GM19099 (cell line): Measurements from ENCODE around the gene BBX.

ENCODE experiments used
- POLR2A ChIP-seq: IDR thresholded peaks from 3 replicates; pipeline ENCODE4 v1.6.1; 2011; ENCODE audit warnings: low read depth; ENCODE audit not compliant: insufficient read length; ENCODE audit errors: extremely low read depth

BBX gene

DNA sequence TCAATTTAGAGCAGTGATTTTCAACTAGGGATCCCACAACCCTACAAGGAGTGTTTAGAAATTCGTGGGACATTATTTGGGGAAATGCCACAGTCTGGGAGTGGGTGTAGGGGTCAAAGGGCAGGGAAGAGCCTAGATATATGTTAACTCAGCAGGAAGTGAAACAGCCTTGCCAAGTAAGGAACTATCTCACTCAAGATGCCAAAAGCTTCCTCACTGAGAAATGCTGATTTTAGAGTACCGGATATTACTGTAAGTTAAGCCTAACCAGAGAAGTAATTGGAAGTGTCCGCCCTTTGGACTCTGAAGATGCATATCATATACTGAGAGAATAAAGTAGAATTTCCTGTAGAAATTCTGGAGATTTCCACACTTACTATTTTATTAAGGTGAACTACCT is 158.6 kb downstream of the BBX start:
- TF ChIP-seq POLR2A, result no peak

DNA sequence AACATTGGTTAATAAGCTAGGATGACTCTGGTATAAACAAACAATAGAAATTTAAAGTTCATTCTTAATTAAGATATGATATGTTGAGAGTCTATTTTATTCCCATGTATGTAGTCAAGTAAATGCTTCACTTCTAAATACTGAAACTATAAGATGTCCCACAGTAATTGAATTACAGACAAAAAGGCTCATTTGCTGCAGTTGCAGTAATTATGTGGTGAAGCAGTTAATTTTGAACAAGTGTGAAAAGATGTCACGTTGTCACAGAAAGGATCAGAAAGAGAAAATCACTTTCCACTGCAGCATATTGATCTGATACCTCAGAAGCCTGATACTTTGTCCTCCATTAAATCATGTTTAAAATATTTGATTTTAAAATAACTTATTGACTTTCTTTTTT is 159.8 kb downstream of the BBX start:
- no peak for TF ChIP-seq POLR2A

DNA sequence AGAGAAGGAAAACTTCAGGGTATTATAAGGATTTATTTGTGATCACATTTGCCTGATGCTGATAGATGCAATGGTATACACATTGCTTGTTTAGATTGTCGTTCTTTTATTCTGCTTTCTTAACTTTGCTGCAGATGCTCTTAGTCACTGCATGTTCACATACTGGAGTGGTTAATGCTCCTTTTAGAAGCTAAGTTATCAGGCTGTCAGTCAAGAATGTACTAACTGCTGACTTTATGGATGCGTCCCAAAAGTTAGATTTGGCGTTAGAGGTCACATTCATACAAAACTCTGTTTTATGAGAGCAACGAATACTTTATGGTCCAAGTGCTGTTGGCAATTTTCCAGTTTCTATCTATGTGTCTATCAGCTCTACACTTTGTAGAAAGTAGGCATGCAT is 160.7 kb downstream of the BBX start:
- TF ChIP-seq POLR2A, result no peak

DNA sequence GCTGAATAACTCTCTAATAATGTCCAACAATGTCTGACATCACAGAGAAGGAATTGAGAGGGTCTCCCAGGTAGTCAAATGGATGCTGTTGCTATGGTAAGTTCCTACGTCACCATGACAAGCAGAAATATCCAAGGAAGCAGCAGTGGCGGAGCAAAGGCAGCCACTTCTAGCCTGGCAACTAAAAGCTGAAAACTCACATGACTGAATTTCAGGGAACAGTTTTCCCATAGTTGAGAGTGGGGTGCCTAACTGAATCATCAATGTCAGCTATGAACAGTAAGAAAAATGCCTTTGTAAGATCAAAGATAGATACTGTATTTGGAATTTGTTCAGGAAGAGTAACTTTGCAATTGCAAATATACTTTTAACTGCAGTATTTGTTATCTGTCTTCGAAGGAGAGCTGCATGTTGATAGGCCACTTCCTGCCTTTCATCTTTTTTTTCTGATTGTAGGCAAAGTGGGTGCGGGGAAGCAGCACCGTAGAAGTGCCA is 161.7 kb downstream of the BBX start:
- TF ChIP-seq POLR2A, result no peak

DNA sequence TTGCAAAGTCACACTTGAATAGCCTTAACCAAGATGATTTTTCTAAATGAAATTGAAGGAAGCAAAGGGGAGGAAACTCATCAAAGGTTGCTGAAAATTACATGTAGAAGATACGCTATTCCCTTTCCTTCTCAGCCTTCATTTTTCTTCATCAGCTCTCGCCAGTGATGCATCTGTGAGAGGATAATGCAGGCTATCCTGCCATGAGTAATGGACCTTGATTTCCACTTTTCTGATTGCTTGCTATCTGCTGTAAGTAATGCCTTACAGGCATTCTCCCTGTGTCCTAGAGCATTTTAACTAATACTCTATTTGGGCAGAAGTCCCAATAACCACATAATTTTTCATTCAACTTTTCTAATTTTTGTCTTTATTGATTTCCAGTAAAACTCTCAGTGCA is 162.6 kb downstream of the BBX start:
- TF ChIP-seq POLR2A, result no peak

DNA sequence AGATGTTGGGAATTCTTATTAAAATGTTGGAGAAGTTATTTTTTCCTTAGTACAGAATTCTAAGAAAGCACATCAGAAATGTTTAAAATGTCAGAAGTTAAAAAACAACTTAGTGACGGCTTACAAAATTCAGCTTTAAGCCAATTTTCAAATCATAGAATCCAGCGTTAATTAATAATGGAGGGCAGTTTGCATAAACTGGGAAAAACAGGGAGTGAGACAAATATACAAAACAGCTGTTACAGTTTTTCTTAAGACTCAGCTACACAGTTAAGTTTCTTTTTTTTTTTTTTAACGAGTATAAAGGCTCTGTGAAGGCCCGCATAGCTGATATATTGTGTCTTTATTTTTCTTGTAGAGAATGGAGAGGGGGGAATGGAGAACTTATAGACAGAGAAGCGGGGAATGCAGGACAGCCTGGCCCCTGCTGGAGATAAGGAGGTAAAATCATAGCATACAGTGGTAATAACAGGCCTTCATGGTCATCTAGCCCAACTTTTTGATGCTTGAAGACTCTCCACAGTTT is 164.4 kb downstream of the BBX start:
- TF ChIP-seq POLR2A, result no peak

DNA sequence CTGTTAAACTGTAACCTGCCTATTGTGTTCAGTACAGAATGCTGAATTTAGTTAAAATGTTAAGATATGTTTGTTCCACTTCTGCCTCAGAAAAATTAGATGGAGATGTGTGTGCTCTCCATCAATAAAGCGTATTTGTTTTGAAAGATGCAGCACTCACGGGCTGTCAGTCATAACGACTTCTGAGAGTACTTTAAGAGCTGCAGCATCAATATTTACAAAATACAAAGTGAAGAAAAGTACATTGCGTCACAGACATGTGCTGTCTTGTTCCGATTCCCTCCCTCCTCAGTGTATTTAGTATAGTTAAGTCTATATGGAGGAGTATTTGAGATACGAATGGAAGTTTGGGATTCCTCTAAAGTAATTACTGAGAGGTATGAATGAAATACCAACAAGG is 166.6 kb downstream of the BBX start:
- no peak for TF ChIP-seq POLR2A

DNA sequence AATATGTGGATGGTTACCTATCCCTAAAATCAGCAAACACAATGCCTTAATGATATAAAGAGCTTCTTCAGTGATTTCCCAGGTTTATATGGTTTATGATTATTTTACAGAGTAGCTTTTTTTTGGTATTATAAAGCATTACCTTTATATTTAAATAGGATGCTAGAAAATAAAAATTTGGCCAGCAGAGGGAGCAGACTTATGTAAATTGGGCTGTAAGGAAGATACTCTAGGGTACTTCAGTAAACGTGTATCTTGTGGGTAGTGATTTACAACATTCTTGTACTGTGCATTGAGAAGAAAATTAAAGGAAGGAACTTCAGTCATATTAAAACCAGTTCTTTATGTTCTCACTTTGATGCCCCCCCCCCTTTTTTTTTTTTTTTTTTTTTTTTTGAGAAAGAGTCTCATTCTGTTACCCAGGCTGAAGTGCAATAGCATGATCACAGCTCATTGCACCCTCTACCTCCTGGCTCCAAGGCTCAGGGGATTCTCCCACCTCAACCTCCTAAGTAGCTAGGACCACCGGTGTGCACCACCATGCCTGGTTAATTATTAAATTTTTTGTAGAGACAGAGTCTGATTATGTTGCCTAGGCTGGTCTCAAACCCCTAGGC is 167.9 kb downstream of the BBX start:
- no peak for TF ChIP-seq POLR2A

DNA sequence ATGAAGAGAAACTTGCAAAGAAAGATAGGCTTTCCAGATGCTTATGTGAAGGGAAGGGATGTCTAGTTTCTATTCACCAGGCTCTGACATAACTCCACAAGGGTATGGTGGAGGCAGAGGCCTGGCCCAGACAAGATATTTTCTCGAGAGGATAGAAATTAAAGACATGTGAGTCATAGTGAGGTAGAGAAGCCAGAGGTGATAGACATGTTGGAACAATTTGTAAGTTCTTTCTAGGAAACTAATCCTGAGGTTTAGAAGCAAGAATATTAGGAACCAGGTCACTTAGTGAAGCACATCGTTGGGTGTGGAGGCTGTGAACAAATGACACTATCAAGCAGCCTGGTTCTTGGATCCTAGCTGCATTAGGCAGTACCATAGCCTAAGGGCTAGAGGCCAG is 176.9 kb downstream of the BBX start:
- no peak for TF ChIP-seq POLR2A

DNA sequence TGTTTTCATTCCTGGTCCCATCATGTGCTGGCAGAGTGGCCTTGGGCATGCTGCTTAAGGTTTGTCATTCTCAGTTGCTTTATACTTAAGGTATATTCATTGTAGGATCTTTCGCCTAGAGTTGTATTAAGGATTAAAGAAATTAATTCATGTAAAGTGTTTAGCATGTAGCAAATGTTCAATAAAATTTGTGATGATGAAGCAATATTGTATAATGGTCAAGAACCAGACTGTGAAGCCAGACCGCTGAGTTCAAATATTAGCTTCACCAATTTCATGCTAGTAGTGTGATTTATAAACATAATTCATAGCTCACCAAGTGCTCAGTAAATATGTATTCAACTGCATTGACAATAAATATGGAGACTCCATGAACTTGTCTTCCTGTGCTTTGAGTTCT is 178.5 kb downstream of the BBX start:
- TF ChIP-seq POLR2A, result no peak

DNA sequence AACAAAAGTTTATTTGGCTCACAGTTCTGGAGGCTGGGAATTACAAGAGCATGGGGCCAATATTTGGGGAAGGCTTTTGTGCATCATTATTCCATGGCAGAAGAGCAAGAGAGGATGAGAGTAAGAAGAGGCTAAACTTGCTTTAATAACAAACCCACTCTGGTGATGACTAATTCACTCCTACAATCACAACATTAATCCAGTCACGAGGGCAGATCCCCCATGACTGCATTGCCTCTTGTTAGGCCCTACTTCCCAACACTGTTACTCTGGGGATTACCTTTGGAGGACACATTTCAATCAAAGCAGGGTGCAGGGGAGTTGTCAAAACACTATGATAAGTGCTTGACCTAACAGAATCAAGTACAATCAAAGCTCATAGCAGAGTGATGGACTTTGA is 181.7 kb downstream of the BBX start:
- TF ChIP-seq POLR2A, result no peak

DNA sequence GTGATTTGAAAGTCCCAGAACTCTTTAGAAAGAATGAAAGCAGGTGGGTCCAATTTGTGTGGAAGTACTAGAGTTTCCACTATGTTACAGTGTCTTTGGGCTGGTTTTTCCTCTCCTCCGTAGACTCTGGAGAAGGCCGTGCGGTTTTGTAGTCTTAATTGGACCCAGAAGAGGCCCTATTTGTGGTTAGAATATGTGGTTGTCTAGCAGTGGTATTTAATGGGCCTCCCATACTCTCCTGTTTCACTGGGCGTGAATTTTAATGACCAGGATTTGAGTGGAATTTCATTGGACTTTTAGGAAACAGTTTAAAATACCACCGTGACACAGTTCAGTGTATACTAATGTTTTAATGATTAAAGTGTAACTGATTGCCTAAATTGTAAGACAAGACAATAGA is 182.3 kb downstream of the BBX start:
- no peak for TF ChIP-seq POLR2A

DNA sequence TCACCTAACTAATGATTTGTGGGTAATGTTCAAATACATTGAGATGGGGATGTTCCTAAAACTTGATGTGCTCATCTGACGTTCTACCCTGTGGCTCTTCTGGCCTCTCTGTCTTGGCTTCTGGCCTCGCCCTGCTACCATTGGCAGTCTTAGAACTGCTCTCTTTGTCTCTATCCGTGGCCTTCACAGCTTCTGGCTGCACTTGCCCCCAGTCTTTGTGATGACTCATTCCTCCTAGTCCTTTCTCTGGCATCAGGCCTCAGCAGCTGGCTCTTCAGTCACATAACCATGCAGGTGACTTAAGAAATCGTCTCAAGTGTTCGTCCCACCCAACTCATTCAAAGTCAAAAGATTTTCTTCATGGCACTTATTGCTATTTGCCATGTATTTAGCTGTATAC is 188.1 kb downstream of the BBX start:
- no peak for TF ChIP-seq POLR2A

DNA sequence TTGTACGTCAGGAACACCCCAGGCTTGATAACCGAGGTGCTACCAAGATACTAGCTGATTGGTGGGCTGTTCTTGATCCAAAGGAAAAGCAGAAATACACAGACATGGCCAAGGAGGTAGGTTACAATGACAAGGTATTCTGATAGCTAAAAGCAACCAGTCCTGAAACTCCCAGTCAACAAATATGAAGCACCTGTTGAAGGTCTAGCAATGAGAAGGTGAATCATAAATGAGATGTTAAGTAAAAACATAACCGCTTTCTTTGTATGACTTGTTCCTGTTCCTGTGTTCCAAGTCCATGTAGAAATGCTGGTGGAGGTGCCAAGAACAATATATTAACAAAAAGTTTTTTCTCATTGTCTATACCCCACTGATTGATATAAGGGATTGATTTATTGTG is 194.0 kb downstream of the BBX start:
- no peak for TF ChIP-seq POLR2A

DNA sequence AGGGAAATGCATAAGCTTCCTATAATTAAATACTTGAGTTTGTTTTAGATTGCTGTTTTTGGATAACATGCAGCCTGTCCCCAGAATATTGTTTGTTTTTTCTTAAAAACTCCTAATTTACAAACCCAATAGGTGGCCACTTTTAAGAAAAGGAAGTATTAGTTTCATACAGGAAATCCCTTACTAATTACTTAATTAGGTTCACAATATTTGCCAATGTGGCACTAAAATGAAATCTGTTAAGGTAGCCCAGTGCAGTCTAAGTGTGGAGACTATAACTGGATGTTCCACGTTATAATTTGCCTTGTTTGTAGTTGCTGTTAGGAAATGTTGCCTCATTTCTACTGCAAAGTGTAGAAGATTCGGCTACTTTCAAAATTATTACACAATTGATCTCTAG is 195.8 kb downstream of the BBX start:
- no peak for TF ChIP-seq POLR2A

DNA sequence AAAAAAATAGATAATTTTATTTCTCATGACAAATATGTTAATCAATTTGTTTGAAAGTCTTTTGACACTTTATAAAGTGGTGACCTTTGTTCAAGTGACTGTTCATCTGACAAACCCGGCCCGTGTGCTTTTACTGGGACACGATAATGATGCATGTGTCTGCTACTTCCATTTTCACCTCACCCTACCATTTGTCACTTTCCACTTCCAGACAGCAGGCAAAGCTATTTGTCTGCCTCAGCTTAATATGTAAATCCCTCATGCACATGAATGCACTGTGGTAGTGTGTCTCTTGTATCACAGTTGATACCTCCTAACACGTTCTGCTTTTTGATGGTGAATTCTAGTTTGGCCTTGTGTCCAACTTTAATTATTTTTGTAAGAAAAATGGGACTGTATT is 204.3 kb downstream of the BBX start:
- no peak for TF ChIP-seq POLR2A

DNA sequence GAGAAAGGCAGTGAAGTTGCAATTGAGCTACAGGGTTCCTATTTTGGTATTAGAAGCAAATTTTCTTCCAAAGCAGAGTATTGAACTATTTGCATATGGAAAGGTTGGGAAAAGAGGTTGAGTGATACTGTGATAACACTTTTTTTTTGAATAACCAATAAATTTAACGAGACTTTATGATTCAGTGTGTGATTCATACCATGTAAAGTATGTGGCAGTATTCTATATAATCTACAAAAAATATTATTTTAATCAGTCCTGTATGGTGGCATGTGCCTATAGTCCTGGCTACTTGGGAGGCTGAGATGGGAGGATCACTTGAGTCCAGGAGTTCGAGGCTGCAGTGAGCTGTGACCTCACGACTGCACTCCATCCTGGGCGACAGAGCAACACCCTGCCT is 206.9 kb downstream of the BBX start:
- no peak for TF ChIP-seq POLR2A
